Measurements from ENCODE around the gene AUTS2.

DNA sequence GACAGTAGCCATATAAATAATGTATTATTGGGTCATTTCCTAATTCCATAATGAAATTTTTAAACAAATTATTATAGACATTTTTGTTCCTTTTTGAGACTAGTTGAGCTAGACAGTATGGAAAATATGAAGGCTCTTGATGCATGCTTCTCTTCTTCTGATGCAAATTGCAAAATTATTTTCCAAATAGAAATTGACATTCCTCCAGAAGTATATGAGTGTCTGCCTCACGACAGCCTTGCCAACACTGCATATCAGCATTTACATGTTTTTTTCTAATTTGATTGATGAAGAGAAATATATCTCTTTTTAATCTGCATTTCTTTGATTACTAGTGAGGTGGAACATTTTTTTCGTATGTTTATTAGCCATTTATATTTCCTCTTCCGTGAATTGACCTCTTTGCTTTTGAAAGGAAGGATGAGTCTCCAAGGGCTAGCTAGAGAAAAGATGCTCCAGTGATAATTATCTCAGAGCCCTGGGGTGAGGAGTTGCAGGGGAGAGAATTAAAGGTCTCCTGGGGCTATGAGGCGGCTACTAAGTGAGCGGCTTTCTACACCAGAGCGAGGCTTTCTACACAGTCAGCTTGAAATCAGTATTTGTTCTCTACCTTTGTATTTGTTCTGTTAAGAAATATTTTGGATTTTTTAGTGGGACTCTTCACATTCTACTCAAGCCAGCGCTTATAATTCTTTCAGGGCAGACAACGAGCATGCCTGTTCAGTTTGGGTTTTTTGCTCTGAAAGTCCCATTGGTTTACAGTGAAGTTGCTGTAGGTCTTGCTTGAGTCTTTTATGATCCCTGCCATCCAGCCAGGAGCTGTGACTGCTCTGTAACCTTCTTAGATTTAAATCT lies 821.5 kb downstream of the AUTS2 start:
- TF ChIP-seq, protein P1, sequence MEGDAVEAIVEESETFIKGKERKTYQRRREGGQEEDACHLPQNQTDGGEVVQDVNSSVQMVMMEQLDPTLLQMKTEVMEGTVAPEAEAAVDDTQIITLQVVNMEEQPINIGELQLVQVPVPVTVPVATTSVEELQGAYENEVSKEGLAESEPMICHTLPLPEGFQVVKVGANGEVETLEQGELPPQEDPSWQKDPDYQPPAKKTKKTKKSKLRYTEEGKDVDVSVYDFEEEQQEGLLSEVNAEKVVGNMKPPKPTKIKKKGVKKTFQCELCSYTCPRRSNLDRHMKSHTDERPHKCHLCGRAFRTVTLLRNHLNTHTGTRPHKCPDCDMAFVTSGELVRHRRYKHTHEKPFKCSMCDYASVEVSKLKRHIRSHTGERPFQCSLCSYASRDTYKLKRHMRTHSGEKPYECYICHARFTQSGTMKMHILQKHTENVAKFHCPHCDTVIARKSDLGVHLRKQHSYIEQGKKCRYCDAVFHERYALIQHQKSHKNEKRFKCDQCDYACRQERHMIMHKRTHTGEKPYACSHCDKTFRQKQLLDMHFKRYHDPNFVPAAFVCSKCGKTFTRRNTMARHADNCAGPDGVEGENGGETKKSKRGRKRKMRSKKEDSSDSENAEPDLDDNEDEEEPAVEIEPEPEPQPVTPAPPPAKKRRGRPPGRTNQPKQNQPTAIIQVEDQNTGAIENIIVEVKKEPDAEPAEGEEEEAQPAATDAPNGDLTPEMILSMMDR (IDR thresholded peaks at IDR 0.05; ENCODE audit: poor library complexity, severe bottlenecking): no peak
- TF ChIP-seq POLR2AphosphoS5 (IDR thresholded peaks at IDR 0.05) (no peak), EP300 (conservative IDR thresholded peaks at IDR 0.05; ENCODE audit: poor library complexity, severe bottlenecking) (no peak), TAF1 (IDR thresholded peaks at IDR 0.05; ENCODE audit: low read depth) (no peak)
- TF ChIP-seq, protein P2, sequence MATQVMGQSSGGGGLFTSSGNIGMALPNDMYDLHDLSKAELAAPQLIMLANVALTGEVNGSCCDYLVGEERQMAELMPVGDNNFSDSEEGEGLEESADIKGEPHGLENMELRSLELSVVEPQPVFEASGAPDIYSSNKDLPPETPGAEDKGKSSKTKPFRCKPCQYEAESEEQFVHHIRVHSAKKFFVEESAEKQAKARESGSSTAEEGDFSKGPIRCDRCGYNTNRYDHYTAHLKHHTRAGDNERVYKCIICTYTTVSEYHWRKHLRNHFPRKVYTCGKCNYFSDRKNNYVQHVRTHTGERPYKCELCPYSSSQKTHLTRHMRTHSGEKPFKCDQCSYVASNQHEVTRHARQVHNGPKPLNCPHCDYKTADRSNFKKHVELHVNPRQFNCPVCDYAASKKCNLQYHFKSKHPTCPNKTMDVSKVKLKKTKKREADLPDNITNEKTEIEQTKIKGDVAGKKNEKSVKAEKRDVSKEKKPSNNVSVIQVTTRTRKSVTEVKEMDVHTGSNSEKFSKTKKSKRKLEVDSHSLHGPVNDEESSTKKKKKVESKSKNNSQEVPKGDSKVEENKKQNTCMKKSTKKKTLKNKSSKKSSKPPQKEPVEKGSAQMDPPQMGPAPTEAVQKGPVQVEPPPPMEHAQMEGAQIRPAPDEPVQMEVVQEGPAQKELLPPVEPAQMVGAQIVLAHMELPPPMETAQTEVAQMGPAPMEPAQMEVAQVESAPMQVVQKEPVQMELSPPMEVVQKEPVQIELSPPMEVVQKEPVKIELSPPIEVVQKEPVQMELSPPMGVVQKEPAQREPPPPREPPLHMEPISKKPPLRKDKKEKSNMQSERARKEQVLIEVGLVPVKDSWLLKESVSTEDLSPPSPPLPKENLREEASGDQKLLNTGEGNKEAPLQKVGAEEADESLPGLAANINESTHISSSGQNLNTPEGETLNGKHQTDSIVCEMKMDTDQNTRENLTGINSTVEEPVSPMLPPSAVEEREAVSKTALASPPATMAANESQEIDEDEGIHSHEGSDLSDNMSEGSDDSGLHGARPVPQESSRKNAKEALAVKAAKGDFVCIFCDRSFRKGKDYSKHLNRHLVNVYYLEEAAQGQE (IDR thresholded peaks at IDR 0.05; ENCODE audit: borderline replicate concordance): no peak
